Measurements from ENCODE around the gene DEPDC1B. TPM values are rescaled to one million over a fixed set of nuclear protein-coding genes. Genes with fewer than 3 reads are reported as not detected.

The DEPDC1B gene, protein sequence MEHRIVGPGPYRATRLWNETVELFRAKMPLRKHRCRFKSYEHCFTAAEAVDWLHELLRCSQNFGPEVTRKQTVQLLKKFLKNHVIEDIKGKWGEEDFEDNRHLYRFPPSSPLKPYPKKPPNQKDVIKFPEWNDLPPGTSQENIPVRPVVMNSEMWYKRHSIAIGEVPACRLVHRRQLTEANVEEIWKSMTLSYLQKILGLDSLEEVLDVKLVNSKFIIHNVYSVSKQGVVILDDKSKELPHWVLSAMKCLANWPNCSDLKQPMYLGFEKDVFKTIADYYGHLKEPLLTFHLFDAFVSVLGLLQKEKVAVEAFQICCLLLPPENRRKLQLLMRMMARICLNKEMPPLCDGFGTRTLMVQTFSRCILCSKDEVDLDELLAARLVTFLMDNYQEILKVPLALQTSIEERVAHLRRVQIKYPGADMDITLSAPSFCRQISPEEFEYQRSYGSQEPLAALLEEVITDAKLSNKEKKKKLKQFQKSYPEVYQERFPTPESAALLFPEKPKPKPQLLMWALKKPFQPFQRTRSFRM
- total RNA-seq = 0.63 and 2.0 TPM in 2 replicates

DNA sequence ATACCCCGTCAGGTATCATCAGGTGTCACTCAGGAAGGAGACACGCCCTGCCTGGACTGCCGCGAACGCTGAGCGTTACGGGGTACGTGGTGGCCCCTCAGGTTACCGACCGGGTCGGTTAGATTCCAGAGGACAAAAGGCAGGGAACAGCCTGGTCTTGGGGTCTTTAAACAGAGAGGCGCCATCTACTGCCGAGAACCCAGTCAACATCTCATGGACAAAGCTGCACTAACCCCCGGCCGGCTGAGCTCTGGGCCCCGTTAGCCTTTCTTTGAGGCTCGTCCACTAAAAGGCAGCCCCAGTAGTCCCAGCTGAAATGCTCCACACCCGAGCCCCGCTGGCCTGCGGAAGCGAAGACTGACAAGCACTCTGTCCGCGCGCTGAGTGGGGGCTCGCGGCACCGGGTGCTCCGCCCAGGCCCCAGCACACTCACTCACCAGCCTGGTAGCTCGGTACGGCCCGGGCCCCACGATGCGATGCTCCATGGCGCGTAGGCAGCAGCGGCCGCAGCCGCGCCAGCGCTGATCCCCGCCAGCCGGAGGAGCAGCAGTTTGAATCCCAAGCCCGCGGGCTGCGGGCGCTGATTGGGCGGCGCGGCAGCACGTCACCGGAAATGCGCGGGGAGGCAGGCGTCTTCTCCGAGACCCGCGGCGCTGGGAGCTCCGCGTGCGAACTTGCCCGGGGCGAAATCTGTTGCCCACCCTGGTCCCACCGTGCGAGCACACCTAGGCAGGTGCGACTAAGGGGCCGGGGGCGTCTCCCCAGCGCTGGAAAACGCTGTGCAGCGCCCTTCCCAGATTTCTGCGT lies at the start of gene DEPDC1B:
DEPDC1B (minus strand) TSS at position 558 of the 807 bp plus-strand sequence; CDS start at position 485, 73 bp downstream.

Other genes starting within 250 kb of the DEPDC1B start
- 0.07 TPM in 1 of 2 replicates, not detected in the other for gene ELOVL7, start 144.1 kb upstream of the DEPDC1B start, total RNA-seq
- 12.6 and 15.7 TPM in 2 replicates for gene ERCC8, start 244.9 kb upstream of the DEPDC1B start, total RNA-seq
- gene NDUFAF2, start 245.0 kb upstream of the DEPDC1B start, total RNA-seq = 10.0 and 13.8 TPM in 2 replicates

All from smooth muscle cell of the pulmonary artery (primary cell).